Measurements from ENCODE around the gene RCOR1.
A peak's percentile ranks its signal among the peaks of the same experiment; 100 is the strongest.

Gene RCOR1

DNA sequence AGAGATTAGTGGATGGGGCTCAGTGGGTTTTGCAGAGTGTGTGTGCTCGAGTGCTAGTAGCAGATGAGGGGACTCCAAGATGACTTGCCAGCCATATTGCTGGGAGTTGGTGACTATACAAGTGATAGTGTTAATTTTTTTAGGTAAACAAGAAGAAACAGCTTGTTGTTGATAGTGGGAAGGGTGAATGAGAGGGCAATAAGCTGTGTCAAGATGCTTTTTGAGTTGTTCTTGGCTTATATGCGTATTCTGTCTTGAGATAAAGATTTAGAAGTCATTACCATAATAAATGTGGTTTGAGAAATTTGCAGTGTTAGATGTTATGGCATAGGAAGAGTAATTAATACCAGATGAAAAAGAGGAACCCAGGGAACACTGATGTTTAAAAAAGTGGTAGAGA, 75.3 kb downstream of the RCOR1 start:
- POLR2A ChIA-PET (ENCODE audit: low non-redundant PET) = no interaction called here
- CTCF ChIA-PET = no interaction called here

GRCh38 chr14:102668291-102668873, 75.9 kb downstream of the RCOR1 start:
- TF ChIP-seq CTCF (conservative IDR thresholded peaks at IDR 0.05; ENCODE audit: low read depth) = no peak
- no peak for DNase-seq (ENCODE audit: low spot score)
- POLR2A ChIA-PET (ENCODE audit: low non-redundant PET) = no interaction called here
- CTCF ChIA-PET = no interaction called here
- H3K27ac ChIP-seq = no peak overlapping the region

More for the DNA sequence above, 75.3 kb downstream of the RCOR1 start:
- DNase-seq (ENCODE audit: low spot score) = no peak
- no peak overlapping the region for H3K27ac ChIP-seq
- no peak for TF ChIP-seq CTCF (conservative IDR thresholded peaks at IDR 0.05; ENCODE audit: low read depth)

DNA sequence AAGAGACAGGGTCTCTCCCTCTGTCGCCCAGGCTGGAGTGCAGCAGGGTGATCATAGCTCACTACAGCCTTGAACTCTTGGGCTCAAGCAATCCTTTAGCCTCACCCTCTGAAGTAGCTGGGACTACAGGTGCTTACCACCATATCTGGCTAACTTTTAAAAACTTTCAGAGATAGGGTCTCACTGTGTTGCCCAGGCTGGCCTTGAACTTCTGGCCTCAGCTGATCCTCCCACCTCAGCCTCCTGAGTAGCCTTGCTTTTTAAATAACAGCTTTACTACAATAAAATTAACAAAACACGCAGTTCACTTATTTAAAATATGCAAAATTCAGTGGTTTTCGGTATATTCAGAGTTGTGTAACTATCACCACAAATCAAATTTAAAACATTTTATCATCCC, 79.0 kb downstream of the RCOR1 start:
- POLR2A ChIA-PET (ENCODE audit: low non-redundant PET) = no interaction called here
- DNase-seq (ENCODE audit: low spot score) = no peak
- no peak for TF ChIP-seq CTCF (conservative IDR thresholded peaks at IDR 0.05; ENCODE audit: low read depth)
- CTCF ChIA-PET = interaction anchor here (0.6 kb wide), 1 partner anchor 18 kb away, joined by 4 read pairs; no protein-coding TSS in a partner anchor
- no peak overlapping the region for H3K27ac ChIP-seq

- no peak for DNase-seq (ENCODE audit: low spot score)
- CTCF ChIA-PET = no interaction called here
- TF ChIP-seq CTCF (conservative IDR thresholded peaks at IDR 0.05; ENCODE audit: low read depth) = no peak
- POLR2A ChIA-PET (ENCODE audit: low non-redundant PET) = no interaction called here
- no peak overlapping the region for H3K27ac ChIP-seq
Observed at GRCh38 chr14:102672410-102672960, 80.0 kb downstream of the RCOR1 start.

DNA sequence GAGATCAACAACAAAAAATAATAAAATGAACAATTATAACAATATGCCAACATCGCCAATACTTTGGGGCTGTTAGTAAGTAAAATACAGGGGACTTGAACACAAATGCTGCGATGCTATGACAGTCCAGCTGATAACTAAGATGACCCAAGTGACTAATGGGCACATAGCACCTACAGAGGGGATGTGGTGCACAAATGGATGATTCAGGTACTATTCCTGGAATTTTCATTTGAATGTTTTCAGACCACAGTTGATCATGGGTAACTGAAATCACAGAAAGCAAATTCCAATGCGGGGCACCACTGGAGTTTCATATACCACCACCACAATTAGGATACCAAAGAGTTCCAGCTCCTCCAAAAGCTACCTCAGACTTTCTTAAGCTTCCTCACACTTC, 82.9 kb downstream of the RCOR1 start:
- TF ChIP-seq CTCF (conservative IDR thresholded peaks at IDR 0.05; ENCODE audit: low read depth) = no peak
- POLR2A ChIA-PET (ENCODE audit: low non-redundant PET) = no interaction called here
- CTCF ChIA-PET = no interaction called here
- DNase-seq (ENCODE audit: low spot score) = peak; percentile 14
- no peak overlapping the region for H3K27ac ChIP-seq

GRCh38 chr14:102678394-102678793, 85.9 kb downstream of the RCOR1 start:
- peak overlapping the region; percentile 23 for H3K27ac ChIP-seq
- no peak for DNase-seq (ENCODE audit: low spot score)
- CTCF ChIA-PET = interaction anchor here (0.5 kb wide), 1 partner anchor 15 kb away, joined by 3 read pairs; no protein-coding TSS in a partner anchor
- TF ChIP-seq CTCF (conservative IDR thresholded peaks at IDR 0.05; ENCODE audit: low read depth) = no peak
- POLR2A ChIA-PET (ENCODE audit: low non-redundant PET) = no interaction called here
